ENCODE data around the gene ZNF593. TPM values are rescaled to one million over a fixed set of nuclear protein-coding genes. Genes with fewer than 3 reads are reported as not detected.

Gene ZNF593
- total RNA-seq, 4 donors from 2014 or later = 7.9 to 27.1 (median 16.3) TPM

- intact Hi-C loops (cut with DNase I; ENCODE audit: low total_unique reads) = no loop called here
- TF ChIP-seq CTCF (IDR thresholded peaks at IDR 0.05) (no peak), POLR2A (IDR thresholded peaks at IDR 0.05) (no peak)
- H3K36me3 ChIP-seq = no peaks in the 10 kb centered on the region
- H3K9me3 ChIP-seq = no peaks in the 10 kb centered on the region
- H3K4me1 ChIP-seq = no peaks in the 10 kb centered on the region
- no peak overlapping the region for H3K27ac ChIP-seq
- DNase-seq = no peak
- no peaks in the 10 kb centered on the region for H3K27me3 ChIP-seq
- H3K4me3 ChIP-seq = no peak overlapping the region
These were observed 44.3 kb upstream of the ZNF593 start for GRCh38 chr1:26125382-26125781.

GRCh38 chr1:26125946-26126320, 43.8 kb upstream of the ZNF593 start:
- intact Hi-C loops (cut with DNase I; ENCODE audit: low total_unique reads) = no loop called here
- DNase-seq = no peak
- no peaks in the 10 kb centered on the region for H3K36me3 ChIP-seq
- no peaks in the 10 kb centered on the region for H3K4me1 ChIP-seq
- H3K4me3 ChIP-seq = no peak overlapping the region
- no peaks in the 10 kb centered on the region for H3K9me3 ChIP-seq
- TF ChIP-seq POLR2A (IDR thresholded peaks at IDR 0.05) (no peak), CTCF (IDR thresholded peaks at IDR 0.05) (no peak)
- no peak overlapping the region for H3K27ac ChIP-seq
- no peaks in the 10 kb centered on the region for H3K27me3 ChIP-seq

GRCh38 chr1:26126321-26127084, 43.2 kb upstream of the ZNF593 start:
- no peak overlapping the region for H3K27ac ChIP-seq
- TF ChIP-seq POLR2A (IDR thresholded peaks at IDR 0.05) (no peak), CTCF (IDR thresholded peaks at IDR 0.05) (no peak)
- H3K36me3 ChIP-seq = no peaks in the 10 kb centered on the region
- H3K9me3 ChIP-seq = no peaks in the 10 kb centered on the region
- H3K27me3 ChIP-seq = no peaks in the 10 kb centered on the region
- intact Hi-C loops (cut with DNase I; ENCODE audit: low total_unique reads) = no loop called here
- no peak for DNase-seq
- H3K4me1 ChIP-seq = no peaks in the 10 kb centered on the region
- no peak overlapping the region for H3K4me3 ChIP-seq

- DNase-seq = no peak
- no peaks in the 10 kb centered on the region for H3K27me3 ChIP-seq
- no peaks in the 10 kb centered on the region for H3K9me3 ChIP-seq
- TF ChIP-seq POLR2A (IDR thresholded peaks at IDR 0.05) (no peak), CTCF (IDR thresholded peaks at IDR 0.05) (no peak)
- H3K4me3 ChIP-seq = no peak overlapping the region
- intact Hi-C loops (cut with DNase I; ENCODE audit: low total_unique reads) = no loop called here
- no peak overlapping the region for H3K27ac ChIP-seq
- H3K36me3 ChIP-seq = no peaks in the 10 kb centered on the region
- no peaks in the 10 kb centered on the region for H3K4me1 ChIP-seq
These were observed 42.2 kb upstream of the ZNF593 start for GRCh38 chr1:26127235-26128163.

- TF ChIP-seq CTCF (IDR thresholded peaks at IDR 0.05) = no peak
- TF ChIP-seq POLR2A (IDR thresholded peaks at IDR 0.05) = no peak
- no peaks in the 10 kb centered on the region for H3K27me3 ChIP-seq
- no peaks in the 10 kb centered on the region for H3K36me3 ChIP-seq
- no peaks in the 10 kb centered on the region for H3K4me1 ChIP-seq
- no peaks in the 10 kb centered on the region for H3K9me3 ChIP-seq
- H3K4me3 ChIP-seq = no peak overlapping the region
- intact Hi-C loops (cut with DNase I; ENCODE audit: low total_unique reads) = no loop called here
- H3K27ac ChIP-seq = no peak overlapping the region
- no peak for DNase-seq
These were observed 39.9 kb upstream of the ZNF593 start for GRCh38 chr1:26129778-26130177.

Measured in uterus (tissue), 4 donors.